Glutamatergic neuron (in vitro differentiated cells): Measurements from ENCODE around the gene MASP2. TPM values are rescaled to one million over a fixed set of nuclear protein-coding genes. Genes with fewer than 3 reads are reported as not detected.
"Not testable (repeated sequence)": the region's sequence is repeated elsewhere in the genome, so short reads cannot be mapped to it uniquely, and the experiment has no call there.

Source experiments
- DNase-seq: peaks from one replicate; pipeline ENCODE4 v3.0.0; 2022
- H3K27ac Mint-ChIP-seq: one replicate; pipeline ENCODE4 v1.8.0; 2020; ENCODE audit warnings: mild to moderate bottlenecking, mixed read lengths, inconsistent platforms; ENCODE audit not compliant: unreplicated experiment
- H3K27me3 Mint-ChIP-seq: one replicate; pipeline ENCODE4 v1.8.0; 2020; ENCODE audit warnings: mild to moderate bottlenecking, moderate library complexity, mixed read lengths, inconsistent platforms; ENCODE audit not compliant: unreplicated experiment
- H3K36me3 Mint-ChIP-seq: one replicate; pipeline ENCODE4 v1.8.0; 2020; ENCODE audit warnings: mild to moderate bottlenecking, mixed read lengths, inconsistent platforms; ENCODE audit not compliant: unreplicated experiment
- H3K4me1 Mint-ChIP-seq: one replicate; pipeline ENCODE4 v1.8.0; 2020; ENCODE audit warnings: mild to moderate bottlenecking, low read depth, mixed read lengths, inconsistent platforms; ENCODE audit not compliant: unreplicated experiment
- H3K4me3 Mint-ChIP-seq: one replicate; pipeline ENCODE4 v1.8.0; 2020; ENCODE audit warnings: mild to moderate bottlenecking, mixed read lengths, inconsistent platforms; ENCODE audit not compliant: unreplicated experiment
- H3K9me3 Mint-ChIP-seq: one replicate; pipeline ENCODE4 v1.8.0; 2020; ENCODE audit warnings: mild to moderate bottlenecking, moderate library complexity, mixed read lengths, inconsistent platforms; ENCODE audit not compliant: unreplicated experiment
- total RNA-seq: library from RNA; stranded (reverse); fragmentation: NEBNext Ultra II Directional; extraction: Animal tissue kit (Norgen Biotek cat#: 25700); gene quantifications from one replicate; pipeline ENCODE4 v1.2.1, GENCODE V29; 2021; ENCODE audit not compliant: unreplicated experiment
- TF ChIP-seq, protein P1 (sequence below): fragments of 200-600 bp; sonication (generic); IDR thresholded peaks from one replicate; pipeline ENCODE4 v1.5.0; 2021; ENCODE audit not compliant: partially characterized antibody, unreplicated experiment

The MASP2 gene
- total RNA-seq, 1 donor from 2014 or later, result not detected

DNA sequence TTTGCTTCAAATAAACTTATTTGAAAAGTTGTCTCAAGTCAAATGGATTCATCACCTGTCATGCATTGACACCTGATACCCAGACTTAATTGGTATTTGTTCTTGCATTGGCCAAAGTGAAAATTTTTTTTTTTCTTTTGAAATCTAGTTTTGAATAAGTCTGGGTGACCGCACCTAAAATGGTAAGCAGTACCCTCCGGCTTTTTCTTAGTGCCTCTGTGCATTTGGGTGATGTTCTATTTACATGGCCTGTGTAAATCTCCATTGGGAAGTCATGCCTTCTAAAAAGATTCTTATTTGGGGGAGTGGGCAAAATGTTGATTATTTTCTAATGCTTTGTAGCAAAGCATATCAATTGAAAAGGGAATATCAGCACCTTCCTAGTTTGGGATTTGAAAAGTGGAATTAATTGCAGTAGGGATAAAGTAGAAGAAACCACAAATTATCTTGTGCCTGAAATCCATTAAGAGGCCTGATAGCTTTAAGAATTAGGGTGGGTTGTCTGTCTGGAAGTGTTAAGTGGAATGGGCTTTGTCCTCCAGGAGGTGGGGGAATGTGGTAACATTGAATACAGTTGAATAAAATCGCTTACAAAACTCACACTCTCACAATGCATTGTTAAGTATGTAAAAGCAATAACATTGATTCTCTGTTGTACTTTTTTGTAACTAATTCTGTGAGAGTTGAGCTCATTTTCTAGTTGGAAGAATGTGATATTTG lies 22.7 kb downstream of the MASP2 start:
- H3K4me1 Mint-ChIP-seq, result no peaks in the 10 kb centered on the region
- H3K27ac Mint-ChIP-seq, result no peak overlapping the region
- no peaks in the 10 kb centered on the region for H3K9me3 Mint-ChIP-seq
- DNase-seq, result no peak
- no peaks in the 10 kb centered on the region for H3K27me3 Mint-ChIP-seq
- peaks cover 6% of the 10 kb centered on the region for H3K36me3 Mint-ChIP-seq
- no peak overlapping the region for H3K4me3 Mint-ChIP-seq
- TF ChIP-seq, protein P1, sequence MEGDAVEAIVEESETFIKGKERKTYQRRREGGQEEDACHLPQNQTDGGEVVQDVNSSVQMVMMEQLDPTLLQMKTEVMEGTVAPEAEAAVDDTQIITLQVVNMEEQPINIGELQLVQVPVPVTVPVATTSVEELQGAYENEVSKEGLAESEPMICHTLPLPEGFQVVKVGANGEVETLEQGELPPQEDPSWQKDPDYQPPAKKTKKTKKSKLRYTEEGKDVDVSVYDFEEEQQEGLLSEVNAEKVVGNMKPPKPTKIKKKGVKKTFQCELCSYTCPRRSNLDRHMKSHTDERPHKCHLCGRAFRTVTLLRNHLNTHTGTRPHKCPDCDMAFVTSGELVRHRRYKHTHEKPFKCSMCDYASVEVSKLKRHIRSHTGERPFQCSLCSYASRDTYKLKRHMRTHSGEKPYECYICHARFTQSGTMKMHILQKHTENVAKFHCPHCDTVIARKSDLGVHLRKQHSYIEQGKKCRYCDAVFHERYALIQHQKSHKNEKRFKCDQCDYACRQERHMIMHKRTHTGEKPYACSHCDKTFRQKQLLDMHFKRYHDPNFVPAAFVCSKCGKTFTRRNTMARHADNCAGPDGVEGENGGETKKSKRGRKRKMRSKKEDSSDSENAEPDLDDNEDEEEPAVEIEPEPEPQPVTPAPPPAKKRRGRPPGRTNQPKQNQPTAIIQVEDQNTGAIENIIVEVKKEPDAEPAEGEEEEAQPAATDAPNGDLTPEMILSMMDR, result no peak

DNA sequence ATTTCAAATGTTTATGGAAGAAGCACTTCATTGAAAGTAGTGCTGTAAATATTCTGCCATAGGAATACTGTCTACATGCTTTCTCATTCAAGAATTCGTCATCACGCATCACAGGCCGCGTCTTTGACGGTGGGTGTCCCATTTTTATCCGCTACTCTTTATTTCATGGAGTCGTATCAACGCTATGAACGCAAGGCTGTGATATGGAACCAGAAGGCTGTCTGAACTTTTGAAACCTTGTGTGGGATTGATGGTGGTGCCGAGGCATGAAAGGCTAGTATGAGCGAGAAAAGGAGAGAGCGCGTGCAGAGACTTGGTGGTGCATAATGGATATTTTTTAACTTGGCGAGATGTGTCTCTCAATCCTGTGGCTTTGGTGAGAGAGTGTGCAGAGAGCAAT lies 23.8 kb downstream of the MASP2 start:
- Mint-ChIP-seq H3K4me1 (no peaks in the 10 kb centered on the region), H3K27me3 (no peaks in the 10 kb centered on the region), H3K4me3 (no peak overlapping the region), H3K27ac (peak overlapping the region; percentile 6), H3K36me3 (peaks cover 6% of the 10 kb centered on the region), H3K9me3 (no peaks in the 10 kb centered on the region)
- DNase-seq, result no peak
- TF ChIP-seq, protein P1, result no peak

DNA sequence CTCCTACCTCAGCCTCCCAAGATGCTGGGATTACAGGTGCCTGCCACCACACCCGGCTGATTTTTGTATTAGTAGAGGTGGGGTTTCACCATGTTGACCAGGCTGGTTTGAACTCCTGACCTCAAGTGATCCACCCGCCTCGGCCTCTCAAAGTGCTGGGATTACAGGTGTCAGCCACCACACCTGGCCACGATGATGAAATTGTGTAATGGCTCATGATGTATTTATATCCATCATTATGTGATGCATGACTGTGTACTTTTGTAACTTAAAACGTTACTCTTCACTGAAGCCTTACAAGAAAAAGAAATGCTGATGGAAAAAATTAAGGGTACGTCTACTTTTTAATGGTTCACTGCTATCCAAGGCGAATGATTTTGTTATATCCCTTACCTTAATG lies 27.1 kb downstream of the MASP2 start:
- Mint-ChIP-seq H3K36me3 (peaks cover 6% of the 10 kb centered on the region), H3K9me3 (no peaks in the 10 kb centered on the region), H3K4me1 (no peaks in the 10 kb centered on the region), H3K27ac (no peak overlapping the region), H3K4me3 (no peak overlapping the region), H3K27me3 (no peaks in the 10 kb centered on the region)
- no peak for DNase-seq
- TF ChIP-seq, protein P1, result no peak

DNA sequence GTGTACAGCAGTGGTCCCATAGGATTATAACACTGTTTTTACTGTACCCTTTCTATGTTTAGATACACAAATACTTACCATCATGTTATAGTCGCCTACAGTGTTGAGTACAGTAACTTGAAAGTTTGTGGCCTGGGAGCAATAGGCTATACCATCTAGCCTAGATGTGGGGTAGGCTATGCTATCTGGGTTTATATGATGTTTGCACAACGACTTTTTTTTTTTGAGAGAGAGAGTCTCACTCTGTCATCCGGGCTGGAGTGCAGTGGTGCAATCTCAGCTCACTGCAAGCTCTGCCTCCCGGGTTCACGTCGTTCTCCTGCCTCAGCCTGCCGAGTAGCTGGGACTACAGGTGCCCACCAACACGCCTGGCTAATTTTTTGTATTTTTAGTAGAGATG lies 27.7 kb downstream of the MASP2 start:
- H3K36me3 Mint-ChIP-seq, H3K9me3 Mint-ChIP-seq, H3K4me3 Mint-ChIP-seq, H3K27me3 Mint-ChIP-seq, H3K27ac Mint-ChIP-seq, DNase-seq, H3K4me1 Mint-ChIP-seq: not testable (repeated sequence)

DNA sequence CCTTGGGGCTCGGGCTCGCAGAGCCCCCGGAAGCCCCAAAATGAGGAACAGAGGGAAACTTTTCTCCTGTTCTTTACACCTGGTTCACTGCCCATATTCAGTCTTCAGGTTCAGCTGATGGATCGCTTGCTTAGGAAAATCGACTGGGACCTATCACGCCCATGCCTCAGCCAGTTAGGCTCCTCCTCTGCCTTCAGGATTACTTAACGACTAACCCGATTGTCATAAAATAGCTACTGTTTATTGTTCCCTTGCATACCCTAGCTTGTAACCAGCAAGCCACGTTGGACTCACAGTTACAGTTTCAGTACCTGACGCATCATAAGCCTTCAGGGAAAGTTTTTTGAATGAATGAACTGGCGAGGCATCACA lies 33.9 kb downstream of the MASP2 start:
- H3K4me1 Mint-ChIP-seq, result peaks cover 9% of the 10 kb centered on the region
- TF ChIP-seq, protein P1, result no peak
- no peak for DNase-seq
- peak overlapping the region; percentile 95 for H3K4me3 Mint-ChIP-seq
- no peaks in the 10 kb centered on the region for H3K36me3 Mint-ChIP-seq
- peaks cover 1% of the 10 kb centered on the region for H3K9me3 Mint-ChIP-seq
- peaks cover 4% of the 10 kb centered on the region for H3K27me3 Mint-ChIP-seq
- H3K27ac Mint-ChIP-seq, result peak overlapping the region; percentile 71
